ENCODE measurements around the gene VSNL1.

The VSNL1 gene

DNA sequence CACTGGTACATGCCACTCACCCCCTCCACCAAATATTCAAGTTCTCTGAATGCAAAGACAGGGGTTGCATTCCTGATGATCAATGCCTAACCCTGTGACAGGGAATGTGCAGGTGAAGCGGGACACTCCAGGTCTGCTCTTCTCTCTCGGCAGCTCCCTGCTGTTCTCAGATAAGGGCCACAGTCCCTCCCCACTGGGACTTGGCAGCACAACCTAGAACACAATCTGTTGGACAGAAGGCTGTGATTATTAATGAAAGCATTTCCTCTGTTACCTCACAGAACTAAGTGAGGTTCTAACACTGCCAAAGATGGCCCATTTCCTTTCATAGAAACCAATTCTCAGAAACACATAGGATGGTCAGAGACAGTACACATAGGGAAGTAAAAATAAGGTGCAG lies 42.7 kb downstream of the VSNL1 start:
- no peak for DNase-seq (ENCODE audit: low read depth in 2 of 2)

DNA sequence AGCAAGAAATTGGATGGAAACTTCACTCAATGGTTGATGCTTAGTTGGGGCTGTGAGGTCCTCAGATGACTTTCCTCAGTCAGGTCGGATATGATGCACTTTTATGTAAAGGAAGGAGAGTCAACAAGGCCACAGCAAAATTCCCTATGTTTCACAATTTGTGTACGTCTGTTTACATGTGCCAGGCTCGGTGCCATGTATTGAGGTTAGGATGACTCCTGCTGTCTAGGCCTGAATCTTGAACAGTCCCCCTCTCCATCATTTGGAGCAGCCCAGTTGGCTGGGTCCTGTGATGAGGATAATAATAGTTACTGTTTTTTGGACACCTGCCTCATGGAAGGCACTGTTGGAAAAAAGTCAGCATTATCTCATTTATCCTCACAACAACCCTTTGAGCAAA lies 43.1 kb downstream of the VSNL1 start:
- DNase-seq (ENCODE audit: low read depth in 2 of 2) = no peak

DNA sequence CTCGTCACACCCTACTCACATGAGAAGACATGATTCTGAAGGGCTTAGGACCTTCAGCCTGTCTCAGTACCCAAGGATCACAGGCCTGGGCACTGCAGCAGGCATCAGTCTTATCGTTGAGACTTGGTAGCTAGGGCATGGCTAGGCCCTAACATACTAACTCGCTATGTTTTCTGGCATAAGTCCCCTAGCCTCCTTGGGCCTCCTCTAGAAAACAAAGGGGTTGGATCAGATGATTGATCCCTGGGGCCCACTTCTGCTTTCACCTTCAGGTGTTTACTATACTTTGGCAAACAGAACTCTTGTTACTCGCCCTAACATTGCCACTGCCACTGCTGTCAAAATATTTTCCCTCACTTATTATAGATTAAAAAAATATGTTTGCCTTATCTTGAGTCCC lies 44.2 kb downstream of the VSNL1 start:
- DNase-seq (ENCODE audit: low read depth in 2 of 2) = no peak

DNA sequence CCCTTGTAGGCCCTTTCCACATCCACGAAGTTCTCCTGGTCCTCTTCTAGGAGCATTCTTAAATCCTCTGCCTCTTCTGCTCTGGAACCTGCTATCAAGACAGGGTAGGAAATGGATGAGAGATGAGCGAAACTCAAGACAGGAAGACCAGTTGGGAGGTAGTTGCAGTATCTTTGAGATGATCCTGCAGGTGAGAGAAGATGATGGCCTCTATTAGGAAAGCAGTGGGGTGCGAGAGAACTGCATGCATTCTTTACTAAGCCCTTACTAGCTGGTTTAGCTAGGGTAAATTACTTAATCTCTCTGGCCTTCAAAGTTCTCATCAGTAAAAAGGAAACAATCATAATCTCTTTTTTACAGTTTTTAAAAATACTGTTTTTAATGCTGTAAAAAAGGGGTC lies 47.0 kb downstream of the VSNL1 start:
- DNase-seq (ENCODE audit: low read depth in 2 of 2) = no peak

DNA sequence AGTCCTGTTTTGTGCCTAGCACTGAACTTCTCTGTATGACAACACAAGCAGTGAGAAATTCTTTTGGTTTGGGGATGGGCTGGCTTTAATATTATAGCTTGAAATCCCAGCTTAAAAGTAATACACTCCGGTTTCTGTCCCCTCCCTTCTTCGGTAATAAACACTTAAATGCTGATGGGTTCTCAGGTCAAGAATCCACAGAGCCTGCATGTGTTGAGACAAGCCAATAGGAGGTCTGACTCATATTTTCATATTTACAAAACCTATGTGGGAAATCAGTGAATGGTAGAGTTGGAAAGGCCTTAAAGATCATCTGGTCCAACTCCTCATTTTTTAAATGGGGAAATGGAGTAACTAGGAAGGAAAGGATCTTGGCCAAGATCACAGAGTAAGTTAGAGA lies 47.5 kb downstream of the VSNL1 start:
- DNase-seq (ENCODE audit: low read depth in 2 of 2) = no peak

DNA sequence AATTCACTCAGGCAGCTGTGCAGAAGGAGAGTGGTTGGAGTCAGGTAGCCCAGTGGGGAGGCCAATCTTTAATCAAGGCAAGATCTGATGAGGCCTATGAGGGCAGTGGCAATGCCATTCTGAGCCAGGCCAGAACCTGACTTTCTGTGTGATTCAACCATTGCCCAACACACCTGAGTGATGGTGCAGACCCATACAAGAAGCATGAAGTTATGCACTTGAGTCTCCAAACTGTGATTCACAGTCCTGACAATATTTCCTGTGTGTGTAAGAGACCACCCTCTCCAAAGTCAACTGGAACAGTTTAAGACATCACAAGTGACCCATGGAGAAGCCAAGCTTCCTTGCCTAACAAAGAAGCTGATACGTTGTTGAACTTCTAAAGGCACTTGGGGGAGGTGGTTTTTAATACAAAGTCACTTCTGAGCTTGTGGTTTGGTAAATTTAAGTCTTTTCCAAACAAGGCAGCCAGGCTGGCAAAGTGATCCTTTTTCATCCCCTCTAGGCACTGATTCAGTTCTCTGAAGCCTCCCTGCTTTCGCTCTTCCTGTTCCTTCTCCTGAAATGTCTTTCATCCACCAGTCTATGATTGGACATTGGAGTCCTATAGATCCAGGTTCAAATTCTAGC lies 49.0 kb downstream of the VSNL1 start:
- DNase-seq (ENCODE audit: low read depth in 2 of 2) = no peak

DNA sequence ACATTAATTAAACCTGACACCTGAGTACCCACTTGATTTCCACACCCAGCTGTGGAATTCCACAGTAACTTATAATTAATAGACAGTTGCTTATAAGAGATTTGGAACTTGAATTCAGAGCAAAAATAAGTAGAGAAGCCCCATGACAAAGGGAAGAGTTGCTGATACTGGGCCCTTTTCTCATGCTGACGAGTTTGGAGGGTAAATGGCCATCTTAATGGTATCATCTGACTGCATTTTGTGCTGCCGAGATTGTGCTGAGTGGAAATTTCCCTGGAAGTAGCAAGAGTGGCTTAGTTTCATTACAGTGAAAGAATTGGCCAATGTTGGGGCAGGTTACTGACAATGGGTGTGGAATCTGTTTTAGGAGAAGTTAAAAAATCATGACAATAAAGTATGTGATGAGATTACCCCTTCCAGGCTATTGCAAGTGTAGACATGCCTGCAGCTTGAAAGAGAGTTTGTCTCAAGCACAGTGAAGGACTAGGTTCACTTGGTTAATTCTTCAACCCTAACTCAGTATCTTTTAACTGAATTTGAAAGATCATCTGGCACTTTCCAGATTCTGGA lies 49.9 kb downstream of the VSNL1 start:
- no peak for DNase-seq (ENCODE audit: low read depth in 2 of 2)

DNA sequence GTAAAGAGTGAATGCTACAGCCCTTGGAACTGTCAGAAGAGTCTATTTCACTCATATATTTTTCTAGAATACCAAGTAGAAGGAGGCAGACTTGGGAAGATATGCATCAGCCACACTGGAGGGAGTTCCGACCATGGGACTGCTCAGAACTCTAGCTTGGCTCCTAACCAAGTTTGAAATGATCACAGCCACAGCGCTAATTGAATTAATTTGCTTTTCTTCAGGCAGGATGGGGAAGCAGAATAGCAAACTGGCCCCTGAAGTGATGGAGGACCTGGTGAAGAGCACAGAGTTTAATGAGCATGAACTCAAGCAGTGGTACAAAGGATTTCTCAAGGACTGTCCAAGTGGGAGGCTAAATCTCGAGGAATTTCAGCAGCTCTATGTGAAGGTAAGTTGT lies 51.4 kb downstream of the VSNL1 start:
- DNase-seq (ENCODE audit: low read depth in 2 of 2) = no peak

DNA sequence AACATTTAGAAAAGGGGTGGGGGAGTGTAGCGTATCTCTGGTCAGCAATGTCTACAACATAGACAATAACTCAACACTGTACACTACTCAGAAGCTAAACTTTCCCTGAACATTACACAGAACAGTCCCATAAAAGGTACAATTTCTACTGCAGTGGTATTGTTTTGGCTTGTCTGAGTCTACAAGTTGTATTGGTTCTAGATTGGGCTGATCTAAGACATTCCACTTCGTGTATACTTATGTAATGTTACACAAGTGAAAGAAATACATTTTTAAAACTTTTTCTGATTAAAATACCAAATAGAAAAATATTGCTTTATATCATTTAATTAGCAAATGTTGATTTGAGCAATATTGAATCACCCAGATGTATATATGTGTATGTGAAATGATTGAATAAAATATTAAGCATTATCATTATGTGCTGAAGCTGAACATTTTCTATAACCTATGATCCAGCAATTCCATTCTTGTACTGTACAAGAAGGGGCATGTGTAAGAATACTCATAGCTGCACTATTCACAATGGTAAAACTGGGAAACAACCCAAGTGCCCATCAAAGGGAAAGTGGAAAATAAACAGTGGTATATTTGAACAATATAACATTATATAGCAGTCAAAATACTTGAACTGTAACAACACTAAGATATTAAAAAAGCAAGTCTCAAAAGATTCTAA lies 52.4 kb downstream of the VSNL1 start:
- no peak for DNase-seq (ENCODE audit: low read depth in 2 of 2)

DNA sequence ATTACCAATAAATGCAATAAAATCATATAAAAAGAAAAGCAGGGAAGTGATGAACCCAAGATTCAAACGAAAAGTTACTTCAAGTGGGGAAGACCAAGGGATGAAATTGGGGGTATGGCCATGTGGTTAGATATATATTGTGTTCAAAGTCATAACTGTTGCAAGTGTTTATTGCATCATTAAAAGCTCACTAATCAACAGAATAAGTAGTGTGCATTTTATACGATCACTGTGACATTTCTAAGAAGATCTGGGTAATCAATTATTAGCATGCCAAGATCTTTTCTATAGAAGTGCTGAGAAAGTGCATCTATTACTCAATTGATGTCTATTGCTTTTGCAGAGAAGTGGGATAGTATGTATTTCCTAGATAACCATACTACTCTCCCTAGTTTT lies 52.9 kb downstream of the VSNL1 start:
- no peak for DNase-seq (ENCODE audit: low read depth in 2 of 2)

DNA sequence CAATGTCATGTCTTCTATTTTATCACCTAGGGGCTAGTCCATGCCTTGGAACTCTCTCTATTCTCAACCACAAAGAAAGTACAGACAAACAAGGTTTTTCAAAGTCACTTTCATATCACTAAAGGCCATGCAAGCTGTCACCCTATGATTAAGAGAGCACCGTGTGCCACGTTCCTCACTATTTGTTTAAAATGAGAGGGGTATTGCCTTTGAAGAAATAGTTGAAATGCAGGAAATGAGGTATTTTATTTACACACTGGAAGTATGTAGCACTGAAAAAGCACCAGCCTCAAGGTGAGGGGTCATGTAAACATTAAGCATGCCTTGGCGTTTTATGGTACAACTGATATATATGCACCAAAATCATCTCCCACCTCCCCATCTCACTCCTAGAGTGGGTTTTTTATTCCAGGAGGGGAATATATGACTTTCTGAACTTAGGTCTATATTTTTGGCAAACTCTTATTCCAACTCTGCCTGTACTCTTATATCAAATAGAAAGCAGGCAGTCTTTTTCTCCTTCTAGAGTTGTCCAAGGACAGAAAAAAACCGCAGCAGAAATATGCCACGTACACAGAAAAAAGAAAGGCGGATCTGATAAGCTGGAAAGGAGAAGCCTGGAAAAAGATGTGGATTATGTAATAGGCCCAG lies 53.5 kb downstream of the VSNL1 start:
- DNase-seq (ENCODE audit: low read depth in 2 of 2) = no peak

DNA sequence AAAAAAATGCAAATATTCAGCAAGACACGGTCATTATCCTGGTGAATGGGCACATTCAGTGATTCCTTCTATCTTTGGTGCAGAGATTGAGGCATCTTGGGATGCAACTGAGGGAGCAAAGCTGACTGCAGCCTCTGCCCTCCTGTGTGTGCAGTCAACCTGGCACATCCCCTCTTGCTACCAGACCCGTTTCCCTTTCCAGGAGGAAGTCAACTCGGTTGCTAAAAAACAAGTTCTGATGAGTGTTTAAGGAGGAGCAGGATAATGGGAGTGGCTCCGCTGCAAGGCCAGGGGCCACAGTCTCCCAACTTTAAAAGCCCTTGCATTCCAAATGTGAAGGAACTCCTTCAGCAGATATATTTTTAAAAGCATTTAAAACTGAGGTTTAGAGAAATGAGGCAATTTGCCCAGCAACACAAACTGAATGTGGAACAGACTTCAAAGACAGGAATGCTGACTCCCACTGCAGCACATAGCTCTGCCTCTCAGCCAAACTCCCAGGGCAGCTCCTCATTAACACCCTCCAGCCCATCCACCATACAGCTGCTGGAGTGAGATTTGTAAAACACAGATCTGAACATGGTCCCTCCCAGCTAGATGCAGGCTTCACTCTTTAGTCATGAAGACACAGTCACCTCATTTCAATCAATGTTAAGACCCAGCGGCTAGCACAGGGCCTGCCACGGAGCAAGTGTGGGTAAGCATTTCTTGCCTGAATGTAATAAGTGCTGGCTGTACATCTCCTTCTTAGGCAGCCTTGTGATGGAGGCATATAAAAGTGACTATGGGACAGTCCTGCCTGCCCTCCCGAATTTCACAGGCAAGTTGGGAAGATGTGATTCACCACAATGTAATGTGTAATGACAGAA lies 54.3 kb downstream of the VSNL1 start:
- no peak for DNase-seq (ENCODE audit: low read depth in 2 of 2)

DNA sequence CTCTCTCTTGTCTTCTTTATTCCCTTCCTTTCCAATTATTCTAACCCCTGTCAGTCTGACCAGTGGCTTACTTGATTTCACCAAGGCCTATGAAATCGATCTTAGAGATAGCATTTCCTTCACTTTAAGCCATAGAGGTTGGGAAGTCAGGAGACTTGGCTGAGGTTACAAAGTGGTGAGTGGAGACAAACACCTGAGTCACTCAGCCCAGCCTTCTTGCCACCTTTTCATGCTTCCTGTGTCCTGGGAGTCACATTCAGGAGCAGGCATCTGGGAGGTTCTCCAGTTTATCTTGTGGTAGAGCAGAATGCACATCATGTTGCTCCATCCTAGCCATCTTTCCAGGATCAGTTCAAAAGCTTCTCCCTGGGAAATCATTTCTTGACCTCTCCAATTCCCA lies 59.1 kb downstream of the VSNL1 start:
- no peak for DNase-seq (ENCODE audit: low read depth in 2 of 2)

DNA sequence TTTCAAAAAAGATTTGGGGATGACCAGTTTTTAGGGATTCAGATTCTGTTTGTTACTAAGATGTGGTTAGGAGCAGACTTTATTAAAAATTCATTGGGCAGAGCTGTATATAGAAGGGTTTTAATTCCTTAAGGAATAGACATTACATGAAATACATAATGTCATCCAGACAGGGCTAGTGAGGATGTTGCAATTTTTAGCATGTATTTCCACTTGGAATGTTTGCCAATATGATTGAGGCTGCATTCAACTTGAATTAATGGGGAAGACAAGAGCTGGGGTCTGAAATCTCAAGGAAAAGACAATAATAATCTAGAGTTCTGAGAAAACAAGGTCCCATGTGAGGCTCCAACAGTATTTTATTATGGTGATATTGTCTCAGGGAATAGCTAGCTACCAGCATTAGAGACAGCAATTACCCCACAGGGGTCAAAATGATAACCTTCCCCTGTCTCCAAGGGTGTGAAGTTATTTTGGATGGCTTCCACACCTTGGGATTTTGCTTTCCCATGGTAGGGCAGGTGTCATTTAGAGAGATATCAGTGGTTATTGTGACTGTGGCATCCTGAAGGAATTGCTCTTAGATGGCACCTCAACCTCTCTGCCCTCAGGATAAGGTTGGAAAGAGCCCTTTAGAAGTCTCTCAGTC lies 60.2 kb downstream of the VSNL1 start:
- no peak for DNase-seq (ENCODE audit: low read depth in 2 of 2)

DNA sequence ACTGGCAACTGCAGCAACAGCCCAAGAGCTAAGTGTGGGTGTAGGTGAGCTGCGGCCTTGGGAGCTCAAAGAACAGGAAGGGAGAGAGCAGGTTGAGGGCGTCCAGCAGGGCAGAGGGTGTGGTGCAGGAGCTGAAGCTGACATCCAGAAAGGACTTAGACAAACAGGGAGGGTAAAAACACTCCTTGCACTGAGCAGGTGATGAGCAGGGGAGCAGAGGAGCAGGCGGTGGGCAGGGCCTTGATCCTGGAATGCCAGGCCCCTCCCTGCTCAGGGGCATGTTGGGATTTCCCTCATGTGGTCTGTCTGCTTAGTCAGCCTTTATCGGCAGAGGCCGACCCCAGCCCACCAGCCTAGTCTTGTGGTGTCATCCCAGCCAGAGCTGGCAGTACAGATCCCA lies 63.6 kb downstream of the VSNL1 start:
- no peak for DNase-seq (ENCODE audit: low read depth in 2 of 2)

DNA sequence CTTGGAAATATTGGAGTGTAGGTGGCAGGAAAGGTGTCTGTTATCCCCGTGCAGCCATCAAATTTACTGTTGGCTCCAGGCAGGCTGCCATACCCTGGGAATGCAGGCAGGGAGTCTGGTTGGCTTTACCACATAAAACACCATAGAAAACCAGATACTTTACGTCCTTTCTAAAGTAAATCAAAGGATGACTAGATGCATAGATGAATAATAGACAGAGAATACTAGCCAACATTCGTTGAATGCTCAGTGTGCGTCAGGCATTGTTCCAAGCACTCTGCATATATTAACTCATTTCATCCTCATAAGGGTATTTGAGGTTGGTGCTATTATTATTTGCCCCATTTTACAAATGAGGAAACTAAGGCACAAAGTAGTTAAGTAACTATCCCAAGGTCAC lies 65.2 kb downstream of the VSNL1 start:
- DNase-seq (ENCODE audit: low read depth in 2 of 2) = no peak

DNA sequence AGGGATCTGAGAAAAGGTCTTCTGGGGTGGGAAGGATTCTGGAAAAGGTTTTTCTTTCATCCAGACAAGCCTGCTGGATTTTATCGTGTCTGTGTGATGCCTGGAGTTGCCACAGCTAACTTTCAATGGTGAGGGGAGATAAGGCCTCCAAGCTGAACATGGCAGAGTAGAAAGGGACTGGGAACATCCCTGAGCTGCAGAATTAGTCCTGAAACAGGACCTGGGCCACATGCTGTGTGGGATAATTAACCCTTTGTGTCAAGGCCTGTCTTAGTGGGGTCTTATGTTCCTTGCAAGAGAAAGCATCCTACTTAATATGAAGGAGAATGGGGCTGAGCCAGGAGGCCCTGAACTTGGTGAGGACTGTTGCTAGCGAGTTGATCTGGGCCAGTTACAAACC lies 66.4 kb downstream of the VSNL1 start:
- DNase-seq (ENCODE audit: low read depth in 2 of 2) = no peak

DNA sequence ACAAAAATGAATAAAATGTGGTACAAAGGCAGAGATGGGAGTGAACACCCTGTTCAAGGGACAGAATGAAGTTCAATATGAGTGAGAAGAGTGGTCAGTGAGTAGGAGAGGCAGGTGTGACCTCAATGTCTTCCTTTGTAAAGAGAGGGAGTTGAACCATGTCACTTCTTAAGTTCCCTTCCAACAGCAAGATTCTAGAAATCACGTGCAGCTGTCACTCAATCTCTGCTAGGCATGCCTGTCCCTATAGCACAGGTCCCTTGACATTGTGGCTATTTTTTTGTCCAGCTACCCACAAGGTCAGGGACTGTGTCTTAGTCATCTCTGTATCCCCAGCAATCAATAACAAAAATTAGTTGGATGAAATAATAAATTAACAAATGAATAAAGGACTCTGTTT lies 66.9 kb downstream of the VSNL1 start:
- DNase-seq (ENCODE audit: low read depth in 2 of 2) = no peak

DNA sequence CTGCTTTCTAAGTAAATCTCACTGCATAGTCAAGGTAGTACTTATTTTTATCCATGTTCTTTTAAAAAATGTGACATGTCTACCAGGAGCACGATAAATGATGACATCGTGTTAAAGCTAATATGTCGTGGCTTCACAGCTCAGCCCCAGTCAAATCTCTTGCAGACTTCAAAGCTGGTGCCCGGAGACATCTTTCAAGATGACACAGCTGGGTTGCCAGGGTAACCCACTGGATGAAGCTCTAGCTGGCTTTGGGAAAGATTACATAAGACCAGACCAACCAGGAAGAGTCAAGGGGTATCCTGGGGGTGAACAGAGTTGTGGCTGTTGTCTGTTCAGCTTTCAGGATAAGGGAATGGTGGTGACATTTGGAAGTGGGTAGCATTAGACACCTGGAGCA lies 67.8 kb downstream of the VSNL1 start:
- no peak for DNase-seq (ENCODE audit: low read depth in 2 of 2)

DNA sequence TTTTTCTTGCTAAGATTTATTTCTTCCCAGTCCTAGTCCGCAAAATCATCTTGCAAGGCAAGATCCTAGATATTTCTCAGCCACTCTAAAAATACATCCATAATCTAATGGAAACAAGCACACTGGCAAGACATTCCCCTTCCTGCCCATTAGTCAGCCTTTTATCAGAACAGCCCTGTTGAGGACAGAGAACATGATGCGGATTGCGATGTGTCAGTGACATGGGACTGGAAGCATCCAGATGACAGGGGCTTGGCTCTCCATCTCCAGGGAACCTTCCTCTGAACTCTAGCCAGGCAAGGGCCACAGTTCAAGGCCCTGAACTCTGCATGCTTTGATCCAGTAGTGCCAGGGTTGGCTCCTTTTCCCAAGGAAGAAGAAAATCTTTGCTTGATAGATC lies 70.0 kb downstream of the VSNL1 start:
- no peak for DNase-seq (ENCODE audit: low read depth in 2 of 2)

DNA sequence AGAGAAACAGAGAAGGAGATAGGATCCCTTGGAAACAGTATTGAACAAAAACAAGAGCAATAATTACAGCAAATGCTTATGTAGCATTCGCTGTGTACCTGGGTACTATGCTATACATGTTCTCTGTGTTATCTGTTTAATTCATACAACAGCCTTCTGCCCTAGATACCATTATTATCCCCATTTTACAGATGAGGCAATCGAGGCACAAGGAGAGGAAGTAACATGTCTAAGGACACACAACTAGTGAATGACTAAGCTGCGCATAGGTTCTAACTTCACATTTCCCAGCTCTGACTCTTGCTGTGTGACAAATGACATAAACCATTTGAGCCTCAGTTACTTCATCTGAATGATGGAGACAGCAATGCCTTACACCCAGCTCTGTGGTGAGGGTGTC lies 70.5 kb downstream of the VSNL1 start:
- no peak for DNase-seq (ENCODE audit: low read depth in 2 of 2)
